NOMO-1 treated with DMSO at 0.1 percent for 48 hours (cell line): Measurements from ENCODE around the gene TMEM179.

Experiments used
- DNase-seq: peaks from one replicate; lab custom pipeline; 2025; ENCODE audit not compliant: unreplicated experiment; lab: John Stamatoyannopoulos, UW

The TMEM179 gene

GRCh38 chr14:104600141-104600643 lies 4.4 kb downstream of the TMEM179 start:
- DNase-seq = no peak

- no peak for DNase-seq
Measured at GRCh38 chr14:104599446-104599845, 5.1 kb downstream of the TMEM179 start.

- DNase-seq = no peak
Measured at GRCh38 chr14:104598910-104599273, 5.7 kb downstream of the TMEM179 start.

GRCh38 chr14:104598039-104598909 lies 6.3 kb downstream of the TMEM179 start:
- no peak for DNase-seq

- no peak for DNase-seq
Measured at GRCh38 chr14:104597576-104597975, 7.0 kb downstream of the TMEM179 start.

- DNase-seq = no peak
Measured at GRCh38 chr14:104596927-104597351, 7.6 kb downstream of the TMEM179 start.

GRCh38 chr14:104596451-104596918 lies 8.1 kb downstream of the TMEM179 start:
- no peak for DNase-seq

GRCh38 chr14:104595911-104596450 lies 8.6 kb downstream of the TMEM179 start:
- DNase-seq = no peak

- DNase-seq = no peak
Measured at GRCh38 chr14:104595116-104595675, 9.4 kb downstream of the TMEM179 start.

- no peak for DNase-seq
Measured at GRCh38 chr14:104594310-104595046, 10.1 kb downstream of the TMEM179 start.

GRCh38 chr14:104593710-104594136 lies 10.8 kb downstream of the TMEM179 start:
- DNase-seq = no peak

GRCh38 chr14:104593241-104593701 lies 11.3 kb downstream of the TMEM179 start:
- DNase-seq = no peak

GRCh38 chr14:104592785-104593184 lies 11.8 kb downstream of the TMEM179 start:
- DNase-seq = no peak

GRCh38 chr14:104592292-104592672 lies 12.3 kb downstream of the TMEM179 start:
- DNase-seq = no peak

GRCh38 chr14:104591506-104592291 lies 12.9 kb downstream of the TMEM179 start:
- no peak for DNase-seq

GRCh38 chr14:104591031-104591430 lies 13.5 kb downstream of the TMEM179 start:
- DNase-seq = no peak

GRCh38 chr14:104590240-104590965 lies 14.2 kb downstream of the TMEM179 start:
- DNase-seq = no peak

GRCh38 chr14:104589338-104590195 lies 15.0 kb downstream of the TMEM179 start:
- DNase-seq = no peak
